SJSA1 (cell line): ENCODE data around the gene CMTM7. TPM values are rescaled to one million over a fixed set of nuclear protein-coding genes. Genes with fewer than 3 reads are reported as not detected.
A peak's percentile ranks its signal among the peaks of the same experiment; 100 is the strongest.

Experiments
- DNase-seq, 2 experiments: peaks; one replicate each; pipeline ENCODE4 v3.0.0-alpha.2; 2015 to 2020; ENCODE audit warnings: low spot score in 2 of 2, low read depth in 1 of 2
- H3K27ac ChIP-seq: fragments of 250-450 bp; sonication (Bioruptor Pico); 2 replicates; pipeline ENCODE4 v1.5.1; 2020; ENCODE audit warnings: mild to moderate bottlenecking, moderate library complexity
- H3K27me3 ChIP-seq: fragments of 250-450 bp; sonication (Bioruptor Pico); replicated peaks from 2 replicates; pipeline ENCODE4 v1.5.1; 2020; ENCODE audit warnings: mild to moderate bottlenecking, moderate library complexity
- H3K36me3 ChIP-seq: fragments of 250-450 bp; sonication (Bioruptor Pico); 2 replicates; pipeline ENCODE4 v1.5.1; 2020; ENCODE audit warnings: mild to moderate bottlenecking
- H3K4me1 ChIP-seq: fragments of 250-450 bp; sonication (Bioruptor Pico); replicated peaks from 2 replicates; pipeline ENCODE4 v1.6.1; 2021; ENCODE audit warnings: mild to moderate bottlenecking
- H3K4me3 ChIP-seq: fragments of 250-450 bp; sonication (Bioruptor Pico); 2 replicates; pipeline ENCODE4 v1.5.1; 2020; ENCODE audit warnings: mild to moderate bottlenecking
- H3K9me3 ChIP-seq: fragments of 250-450 bp; sonication (Bioruptor Pico); replicated peaks from 2 replicates; pipeline ENCODE4 v1.5.1; 2020; ENCODE audit warnings: mild to moderate bottlenecking
- total RNA-seq: library from RNA; depleted of rRNA; stranded (reverse); fragments of >200 nt; shearing (Covaris generic); gene quantifications from 2 replicates; pipeline ENCODE4 v1.2.3, GENCODE V29; 2014

CMTM7 gene
- total RNA-seq, 1 experiment from 2014 or later = 7.0 TPM

DNA sequence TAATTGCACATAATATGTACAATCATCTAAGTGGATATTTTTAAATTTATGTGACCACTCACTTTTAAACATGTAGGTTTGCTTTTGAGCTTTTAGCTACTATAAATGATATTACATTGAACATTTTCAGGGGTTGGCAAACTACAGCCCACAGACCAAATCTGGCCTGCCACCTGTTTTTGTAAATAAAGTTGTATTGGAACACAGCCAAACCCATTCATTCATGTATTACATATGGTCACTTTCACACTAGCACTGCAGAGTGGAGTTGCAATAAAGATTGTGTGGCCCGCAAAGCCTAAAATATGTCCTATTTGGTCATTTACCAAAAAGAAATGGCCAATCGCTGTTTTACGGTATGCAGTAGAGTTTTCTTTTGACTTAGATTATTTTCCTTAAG, 21.2 kb downstream of the CMTM7 start:
- DNase-seq = no peak
- Histone ChIP-seq H3K27ac (no peak overlapping the region), H3K4me3 (no peak overlapping the region), H3K36me3 (no peaks in the 10 kb centered on the region), H3K9me3 (no peaks in the 10 kb centered on the region), H3K4me1 (no peaks in the 10 kb centered on the region), H3K27me3 (no peaks in the 10 kb centered on the region)

DNA sequence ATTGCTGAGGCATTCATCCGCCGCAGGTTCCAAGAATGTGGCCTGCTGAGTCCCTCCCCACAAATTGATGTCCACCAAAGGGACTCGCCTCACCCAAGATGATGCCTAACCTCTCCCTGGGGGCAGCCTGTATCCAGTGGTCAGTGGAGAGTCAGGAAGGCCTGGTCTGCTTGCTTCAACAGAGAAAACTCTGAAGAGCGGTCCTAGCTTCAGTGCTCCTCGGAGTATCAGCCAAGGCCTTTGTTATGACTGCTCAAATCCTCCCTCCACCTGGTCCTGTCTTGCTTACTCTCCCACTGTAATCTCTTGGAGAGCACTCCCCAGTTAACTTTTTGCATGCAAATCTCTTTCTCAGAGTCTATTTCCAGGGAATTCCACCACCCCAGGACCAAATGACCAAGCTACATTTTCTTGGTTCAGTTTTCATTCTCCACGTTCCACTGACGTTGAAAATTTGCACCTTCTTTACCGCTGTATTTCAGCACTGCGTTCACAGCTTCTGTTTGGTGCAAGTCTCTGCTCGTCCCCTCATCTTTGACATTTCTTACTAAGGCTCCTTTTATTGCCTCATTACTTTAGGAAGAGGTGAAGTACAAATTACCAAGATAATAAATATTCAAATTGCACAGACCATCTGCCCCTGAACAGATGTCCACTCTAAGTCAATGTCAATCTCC, 22.3 kb downstream of the CMTM7 start:
- no peaks in the 10 kb centered on the region for H3K36me3 ChIP-seq

DNA sequence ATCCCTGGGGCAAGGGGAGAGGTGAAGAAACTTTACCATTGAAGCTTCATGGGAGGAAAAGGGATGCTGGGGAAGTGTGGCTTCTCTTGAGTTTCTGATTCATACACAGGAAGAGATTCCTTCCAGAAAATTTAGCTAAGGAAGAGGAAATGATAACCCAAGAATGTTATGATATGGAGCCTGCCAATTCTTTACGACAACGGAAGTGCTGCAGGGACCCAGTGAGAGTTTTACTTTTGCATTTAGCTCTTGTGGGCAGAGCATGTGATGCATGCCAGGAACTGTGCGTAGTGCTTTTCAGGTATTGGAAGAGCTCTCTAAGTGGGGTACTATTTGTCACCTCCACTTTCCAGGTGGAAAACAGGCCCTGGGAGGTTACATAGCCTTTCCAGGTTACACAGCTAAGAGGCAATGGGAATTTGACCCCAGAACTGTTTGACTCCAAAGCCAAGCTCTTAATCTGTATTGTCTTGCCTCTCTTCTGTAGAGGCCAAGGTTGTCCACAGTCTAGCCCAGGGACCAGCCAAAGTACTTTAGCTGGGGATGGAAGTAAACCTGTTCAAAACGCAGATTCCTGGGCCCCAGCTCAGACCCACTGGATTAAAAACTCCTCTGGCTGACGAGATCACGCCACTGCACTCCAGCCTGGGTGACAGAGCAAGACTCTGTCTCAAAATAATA, 23.0 kb downstream of the CMTM7 start:
- Histone ChIP-seq H3K4me3 (no peak overlapping the region), H3K4me1 (peaks cover 2% of the 10 kb centered on the region), H3K9me3 (no peaks in the 10 kb centered on the region), H3K36me3 (no peaks in the 10 kb centered on the region), H3K27me3 (no peaks in the 10 kb centered on the region), H3K27ac (no peak overlapping the region)
- DNase-seq = no peak

More for the DNA sequence above, 22.3 kb downstream of the CMTM7 start:
- no peak for DNase-seq
- no peaks in the 10 kb centered on the region for H3K27me3 ChIP-seq
- H3K27ac ChIP-seq = no peak overlapping the region
- no peak overlapping the region for H3K4me3 ChIP-seq
- H3K9me3 ChIP-seq = no peaks in the 10 kb centered on the region
- no peaks in the 10 kb centered on the region for H3K4me1 ChIP-seq

DNA sequence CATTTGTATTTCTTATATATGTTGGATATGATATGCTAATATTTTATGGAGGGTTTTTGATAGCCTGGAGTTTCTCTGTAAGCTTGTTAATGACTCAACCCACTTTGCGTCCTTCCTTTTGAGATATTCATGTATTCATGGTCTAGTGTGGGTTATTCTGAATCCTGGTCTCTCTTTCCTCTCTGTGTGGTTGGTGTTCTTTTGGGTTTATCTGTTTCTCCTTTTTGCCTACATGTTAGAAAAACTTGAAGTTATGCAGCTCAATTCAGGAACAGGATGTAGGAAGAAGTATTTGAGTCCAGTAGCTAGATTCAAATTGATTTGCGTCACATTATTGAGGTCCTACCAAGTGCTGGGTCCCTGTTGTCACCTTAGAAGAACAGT, 28.1 kb downstream of the CMTM7 start:
- Histone ChIP-seq H3K4me1 (peaks cover 36% of the 10 kb centered on the region), H3K9me3 (no peaks in the 10 kb centered on the region), H3K4me3 (no peak overlapping the region), H3K36me3 (no peaks in the 10 kb centered on the region), H3K27ac (peak overlapping the region; percentile 33; the same call in 1 of the 2 replicates), H3K27me3 (no peaks in the 10 kb centered on the region)
- no peak for DNase-seq

DNA sequence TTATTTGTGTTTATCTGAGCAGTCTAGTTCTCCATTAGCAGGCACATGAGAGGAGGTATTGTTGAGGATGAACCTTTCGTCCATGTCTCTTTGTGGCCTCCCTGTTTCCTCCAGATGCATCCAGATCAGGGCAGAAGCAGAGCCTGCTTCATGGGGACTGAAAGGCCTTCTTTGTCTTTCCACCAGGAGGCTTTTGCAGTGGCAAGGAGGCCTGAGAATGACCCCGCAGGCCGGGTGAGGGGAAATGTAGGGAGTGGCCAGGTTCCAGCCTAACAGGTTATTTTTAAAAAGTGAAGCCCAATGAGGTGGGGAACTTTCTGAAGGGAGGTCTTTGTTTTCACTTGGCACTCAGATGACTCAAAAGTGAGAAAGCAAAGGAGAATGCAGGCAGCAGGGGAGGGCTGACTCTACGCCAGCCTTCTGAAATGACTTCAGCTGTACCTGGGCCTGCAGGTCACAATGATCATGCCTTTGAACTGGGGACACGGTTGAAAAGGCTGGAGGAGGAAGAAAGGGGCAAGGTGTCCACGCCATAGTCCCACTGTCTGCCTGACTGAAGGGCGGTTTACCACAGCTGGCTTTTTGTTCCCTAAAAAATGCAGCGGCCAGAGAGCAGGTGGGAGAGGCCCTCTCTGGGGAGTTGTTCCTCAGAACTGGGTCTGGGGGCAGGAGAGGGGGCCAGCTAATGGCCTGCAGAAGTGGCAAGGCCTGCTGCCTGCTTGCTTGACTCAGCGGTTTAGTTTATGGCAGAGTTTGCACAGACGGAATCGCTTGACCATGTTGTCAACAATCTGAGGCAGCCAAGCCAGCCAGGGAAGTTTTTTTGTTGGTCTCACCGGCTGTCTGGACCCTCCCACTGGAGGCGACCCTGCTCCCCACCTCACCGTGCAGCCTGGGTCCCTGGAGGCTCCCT, 28.7 kb downstream of the CMTM7 start:
- H3K4me3 ChIP-seq = no peak overlapping the region
- no peaks in the 10 kb centered on the region for H3K9me3 ChIP-seq
- peak overlapping the region; percentile 33; the same call in 1 of the 2 replicates for H3K27ac ChIP-seq
- DNase-seq = peak; percentile 47 to 50
- peaks cover 36% of the 10 kb centered on the region for H3K4me1 ChIP-seq
- no peaks in the 10 kb centered on the region for H3K36me3 ChIP-seq
- no peaks in the 10 kb centered on the region for H3K27me3 ChIP-seq

DNA sequence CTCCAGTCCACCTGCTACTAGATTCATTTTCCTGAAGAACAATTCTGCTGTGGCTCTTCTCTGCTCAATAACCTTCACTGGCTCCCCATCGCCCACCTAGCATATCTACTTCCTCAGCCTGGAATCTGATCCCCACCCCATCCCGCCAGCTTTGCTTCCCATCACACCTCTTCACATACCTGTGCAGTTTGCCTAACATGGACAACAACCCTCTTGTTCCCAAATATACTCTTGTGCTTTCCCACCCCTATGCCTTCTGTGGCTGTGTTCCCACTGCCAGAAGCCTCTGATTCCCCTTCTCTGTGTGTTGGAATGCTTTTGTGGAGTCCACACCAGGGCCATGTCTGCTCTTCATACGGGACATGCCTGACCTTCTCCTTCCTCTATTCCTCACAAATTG, 29.5 kb downstream of the CMTM7 start:
- H3K27ac ChIP-seq = no peak overlapping the region

DNA sequence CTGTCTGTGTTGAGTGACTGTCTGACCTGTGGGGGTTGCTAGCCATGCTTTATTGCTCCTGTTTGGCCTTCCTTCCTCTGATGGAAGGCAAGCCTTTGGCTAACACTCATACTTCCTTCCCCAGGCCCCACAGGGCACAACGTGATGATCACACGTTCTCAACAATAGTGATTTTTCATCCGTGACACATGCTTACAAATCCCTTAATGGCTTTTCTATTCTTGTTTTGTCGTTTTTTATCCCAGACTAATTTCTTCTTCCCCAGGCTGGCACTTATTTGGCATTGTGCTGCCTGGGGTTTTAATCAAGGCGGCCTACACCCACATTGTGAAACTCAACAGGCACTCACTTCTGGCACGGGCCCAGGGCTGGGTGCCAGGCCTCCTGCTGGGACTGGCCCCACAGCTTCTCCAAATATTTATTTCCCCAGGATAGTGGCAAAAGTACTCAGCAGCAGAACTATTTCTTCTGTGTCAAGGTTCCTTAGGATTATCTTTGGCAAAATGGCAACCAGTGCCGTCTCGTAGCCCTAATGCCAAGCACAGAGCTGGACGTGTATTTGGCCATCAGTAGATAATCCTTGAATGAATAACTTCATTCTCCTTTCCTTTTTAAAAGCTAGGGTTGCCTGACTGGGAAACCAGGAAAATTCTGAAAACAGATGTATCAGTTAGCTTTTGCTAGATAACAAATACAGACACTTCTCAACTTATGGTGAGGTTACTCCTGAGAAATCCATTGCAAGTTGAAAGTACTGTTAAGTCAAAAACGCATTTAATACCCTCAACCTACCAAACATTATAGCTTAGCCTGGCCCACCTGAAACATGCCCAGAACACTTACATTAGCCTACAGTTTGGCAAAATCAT, 30.6 kb downstream of the CMTM7 start:
- no peaks in the 10 kb centered on the region for H3K27me3 ChIP-seq
- no peak overlapping the region for H3K4me3 ChIP-seq
- DNase-seq = peak; percentile 72 to 75
- no peaks in the 10 kb centered on the region for H3K9me3 ChIP-seq
- peaks cover 36% of the 10 kb centered on the region for H3K4me1 ChIP-seq
- no peaks in the 10 kb centered on the region for H3K36me3 ChIP-seq
- H3K27ac ChIP-seq = peak overlapping the region; percentile 16

More for the DNA sequence above, 29.5 kb downstream of the CMTM7 start:
- Histone ChIP-seq H3K9me3 (no peaks in the 10 kb centered on the region), H3K4me3 (no peak overlapping the region), H3K27me3 (no peaks in the 10 kb centered on the region), H3K36me3 (no peaks in the 10 kb centered on the region), H3K4me1 (peaks cover 36% of the 10 kb centered on the region)
- DNase-seq = no peak

DNA sequence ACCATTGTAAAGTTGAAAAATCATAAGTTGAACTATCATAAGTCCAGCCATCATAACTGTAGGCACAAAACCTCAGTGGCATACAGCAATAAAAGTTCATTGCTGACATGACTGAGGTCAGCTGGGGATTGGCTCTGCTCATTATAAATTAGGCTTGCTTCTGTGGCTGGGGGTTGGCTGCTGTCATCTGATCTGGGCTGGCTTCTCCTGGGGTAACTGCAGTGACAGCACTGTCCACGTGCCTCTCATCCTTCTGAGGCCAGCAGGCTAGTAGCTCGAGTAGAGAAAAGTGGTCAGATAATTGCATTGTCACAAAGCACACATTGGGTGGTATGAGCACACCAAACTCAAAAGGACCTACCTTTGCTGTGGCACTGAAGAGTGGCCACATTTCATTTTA, 31.3 kb downstream of the CMTM7 start:
- Histone ChIP-seq H3K27ac (no peak overlapping the region), H3K4me1 (peaks cover 36% of the 10 kb centered on the region), H3K4me3 (no peak overlapping the region), H3K9me3 (no peaks in the 10 kb centered on the region), H3K36me3 (no peaks in the 10 kb centered on the region), H3K27me3 (no peaks in the 10 kb centered on the region)
- DNase-seq = no peak

DNA sequence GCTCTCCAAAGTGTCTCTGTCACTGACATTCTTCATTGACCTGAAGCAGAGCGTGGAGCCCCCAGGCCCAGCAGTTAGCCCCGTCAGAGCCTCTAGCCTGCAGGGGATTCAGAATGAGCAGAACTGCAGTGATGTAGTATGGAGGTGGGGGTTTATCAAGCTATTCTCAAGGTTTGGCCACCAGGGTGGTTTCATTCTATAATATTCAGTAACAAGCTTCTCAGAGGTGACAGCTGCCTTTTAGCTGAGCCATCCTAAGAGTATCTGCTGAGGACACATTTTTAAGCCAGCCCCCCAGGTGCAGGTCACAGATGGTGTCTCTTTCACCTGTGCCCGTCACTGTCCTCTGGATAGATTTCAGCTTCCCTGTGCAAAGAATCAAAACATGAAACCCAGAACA, 31.9 kb downstream of the CMTM7 start:
- no peaks in the 10 kb centered on the region for H3K9me3 ChIP-seq
- H3K27ac ChIP-seq = no peak overlapping the region
- no peaks in the 10 kb centered on the region for H3K36me3 ChIP-seq
- peaks cover 36% of the 10 kb centered on the region for H3K4me1 ChIP-seq
- no peak for DNase-seq
- H3K4me3 ChIP-seq = no peak overlapping the region
- no peaks in the 10 kb centered on the region for H3K27me3 ChIP-seq

DNA sequence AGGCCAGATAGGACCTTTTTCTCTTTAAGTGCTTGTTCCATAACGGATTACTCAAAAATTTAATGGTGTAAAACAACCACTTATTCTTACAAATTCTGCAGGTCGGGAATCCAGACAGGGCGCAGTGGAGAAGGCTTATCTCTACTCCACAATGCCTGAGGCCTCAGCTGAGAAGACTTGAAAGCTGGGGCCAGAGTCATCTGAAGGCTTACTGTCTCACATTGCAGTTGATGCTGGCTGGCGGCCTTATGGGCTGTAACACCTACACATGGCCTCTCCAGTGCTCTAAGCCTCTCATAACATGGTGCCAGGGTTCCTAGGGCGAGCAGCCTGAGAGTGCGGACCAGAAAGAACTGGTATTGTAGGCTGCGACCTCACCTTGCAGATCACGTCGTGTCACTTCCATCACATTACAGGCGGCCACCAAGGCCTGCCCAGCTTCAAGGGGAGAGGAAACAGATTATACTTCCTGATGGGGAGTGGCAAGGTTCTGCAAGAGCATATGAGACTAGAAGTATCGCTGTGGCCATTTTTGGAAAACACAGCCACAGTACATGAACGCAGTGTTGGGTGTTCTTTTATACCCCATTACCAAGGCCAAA, 32.4 kb downstream of the CMTM7 start:
- H3K9me3 ChIP-seq = no peaks in the 10 kb centered on the region
- H3K27ac ChIP-seq = no peak overlapping the region
- no peak for DNase-seq
- peaks cover 36% of the 10 kb centered on the region for H3K4me1 ChIP-seq
- H3K4me3 ChIP-seq = no peak overlapping the region
- no peaks in the 10 kb centered on the region for H3K36me3 ChIP-seq
- H3K27me3 ChIP-seq = no peaks in the 10 kb centered on the region

DNA sequence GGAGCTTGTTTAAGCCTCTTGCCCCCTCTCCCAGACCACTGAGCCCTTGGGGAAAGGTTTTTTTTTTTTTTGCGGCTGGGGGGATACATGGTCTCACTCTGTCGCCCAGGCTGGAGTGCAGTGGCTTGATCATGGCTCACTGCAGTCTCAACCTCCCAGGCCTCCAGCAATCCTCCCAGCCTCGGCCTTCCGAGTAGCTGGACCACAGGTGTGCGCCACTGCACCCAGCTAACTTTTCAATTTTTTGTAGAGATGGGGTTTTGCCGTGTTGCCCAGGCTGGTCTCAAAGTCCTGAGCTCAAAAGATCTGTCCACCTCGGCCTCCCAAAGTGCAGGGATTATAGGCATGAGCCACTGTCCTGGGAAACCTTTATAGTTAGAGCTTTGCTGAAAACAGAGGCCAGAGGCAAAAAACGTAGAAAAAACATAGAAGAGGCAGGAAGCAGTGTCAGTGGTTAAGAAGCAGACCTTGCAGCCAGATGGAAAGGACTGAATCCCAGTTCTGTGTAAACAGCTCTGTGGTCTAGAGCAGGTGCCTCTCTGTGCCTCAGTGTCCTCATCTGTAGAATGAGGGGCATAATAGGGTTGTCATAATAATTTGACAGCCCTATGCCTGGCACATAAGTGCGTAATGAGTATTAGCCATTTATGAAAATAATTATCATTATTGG, 33.1 kb downstream of the CMTM7 start:
- no peaks in the 10 kb centered on the region for H3K27me3 ChIP-seq
- H3K4me3 ChIP-seq = no peak overlapping the region
- no peak for DNase-seq

More for the DNA sequence above, 33.1 kb downstream of the CMTM7 start:
- H3K4me1 ChIP-seq = peaks cover 34% of the 10 kb centered on the region
- no peaks in the 10 kb centered on the region for H3K9me3 ChIP-seq
- H3K27ac ChIP-seq = no peak overlapping the region
- no peaks in the 10 kb centered on the region for H3K36me3 ChIP-seq
